ENCODE data around the gene IQCN. TPM values are rescaled to one million over a fixed set of nuclear protein-coding genes. Genes with fewer than 3 reads are reported as not detected.

The IQCN gene
- total and polyA plus RNA-seq, 2 of the 4 experiments (the other 2 are of a cell fraction): 0.18 to 0.67 TPM

GRCh38 chr19:18319591-18320135, 45.4 kb upstream of the IQCN start:
- no CpG with 5 or more reads among the region's 7 CpGs for WGBS, 2 experiments (ENCODE audit: extremely low coverage in 2 of 2, insufficient read length in 1 of 2)
- no TSS peak for BruUV-seq (replicated peaks)
- intact Hi-C loops (cut with micrococcal nuclease): loop anchor here (5.0 kb wide), 1 partner anchor 117 kb away; the partner anchor contains the start of gene RAB3A

More at GRCh38 chr19:18319591-18320135, 45.4 kb upstream of the IQCN start:
- Histone ChIP-seq H2BK20ac (ENCODE audit: low read depth, low read length) (no peak overlapping the region), H3K14ac (replicated peaks; ENCODE audit: low read depth, low read length) (no peak overlapping the region), H4K91ac (ENCODE audit: insufficient read depth, low read depth, low read length) (no peak overlapping the region), H2AFZ (replicated peaks; ENCODE audit: low read length, poor library complexity) (no peak overlapping the region), H3K56ac (ENCODE audit: extremely low read depth, insufficient read depth, low read length) (no peak overlapping the region), H3K4me3 (ENCODE audit: insufficient read depth, low read depth, low read length) (no peak overlapping the region), H3K79me1 (ENCODE audit: low read depth in 1 of 2, low read length in 2 of 2) (peaks cover 40 to 75% of the 10 kb centered on the region in 2 experiments), H3K4me2 (ENCODE audit: low read depth, low read length) (no peak overlapping the region), H2AK5ac (ENCODE audit: low read depth, low read length) (no peak overlapping the region), H4K20me1 (ENCODE audit: insufficient read depth, low read length) (0 out of 2 replicates have a peak, but pooled peaks cover 3% of the 10 kb centered on the region), H3K4ac (ENCODE audit: low read depth, low read length) (no peak overlapping the region), H3K36me3 (ENCODE audit: control insufficient read depth, insufficient read depth, low read length) (peaks cover 6% of the 10 kb centered on the region), H2BK120ac (ENCODE audit: low read depth, low read length) (no peak overlapping the region), H3K18ac (ENCODE audit: low read depth, low read length) (no peak overlapping the region), H4K5ac (ENCODE audit: low read depth, low read length) (no peak overlapping the region), H3K4me1 (ENCODE audit: control insufficient read depth, insufficient read depth, low read length) (peaks cover 5% of the 10 kb centered on the region; the same call in 1 of the 2 replicates), H3K9ac (ENCODE audit: low read depth, low read length) (no peak overlapping the region), H3K23ac (ENCODE audit: low read depth, low read length) (no peak overlapping the region), H3K27ac (ENCODE audit: insufficient read depth, low read length) (no peak overlapping the region), H3K27me3 (ENCODE audit: control insufficient read depth, insufficient read depth, low read length) (no peaks in the 10 kb centered on the region), H2BK5ac (ENCODE audit: low read depth, low read length, poor library complexity, severe bottlenecking) (no peak overlapping the region), H3K9me3 (ENCODE audit: control insufficient read depth, insufficient read depth, low read length) (no peaks in the 10 kb centered on the region), H3K9me1 (ENCODE audit: insufficient read depth, low read length) (peaks cover 7% of the 10 kb centered on the region), H2BK15ac (ENCODE audit: low read depth, low read length) (no peak overlapping the region), H2AK9ac (replicated peaks; ENCODE audit: low read depth, low read length, poor library complexity) (no peak overlapping the region), H4K8ac (ENCODE audit: low read depth in 2 of 2, low read length in 2 of 2) (no peak overlapping the region)
- DNase-seq: no peak
- in situ Hi-C loops (cut with MboI; ENCODE audit: low sequenced_read_pairs) (loop anchor here (5.0 to 10.0 kb wide), 2 partner anchors 42 to 125 kb away; partner anchors contain the start of gene MPV17L2), dilution Hi-C loops (cut with HindIII; ENCODE audit: low sequenced_read_pairs, unreplicated experiment) (no loop called here)
- no peak for TF ChIP-seq CEBPB (IDR thresholded peaks at IDR 0.05; ENCODE audit: low read depth, low read length)
- TF ChIP-seq MXI1 (IDR thresholded peaks at IDR 0.05; ENCODE audit: borderline replicate concordance, low read depth, low read length): no peak
- no peak for TF ChIP-seq RFX5 (IDR thresholded peaks at IDR 0.05; ENCODE audit: low read depth, low read length)
- POLR2A ChIA-PET (ENCODE audit: unreplicated experiment): no interaction called here
- CTCF ChIA-PET: interaction anchor here (3.7 kb wide), 1 partner anchor 40 kb away, joined by 49 read pairs; the partner anchor contains the start of gene JUND
- ATAC-seq (ENCODE audit: low read depth): no peak

Measured in IMR-90 (cell line).